ENCODE measurements around the gene FAM89B.

The FAM89B gene

GRCh38 chr11:65591939-65592857, 19.9 kb downstream of the FAM89B start:
- no peak for DNase-seq

GRCh38 chr11:65592858-65593517, 20.6 kb downstream of the FAM89B start:
- DNase-seq = no peak

- no peak for DNase-seq
These were observed 21.4 kb downstream of the FAM89B start for GRCh38 chr11:65593518-65594414.

- DNase-seq = no peak
These were observed 22.8 kb downstream of the FAM89B start for GRCh38 chr11:65595131-65595530.

GRCh38 chr11:65595543-65596281, 23.4 kb downstream of the FAM89B start, which contains the start of gene KCNK7:
TSS of gene KCNK7 (minus strand) at chr11:65595800. CDS start at chr11:65595772, 28 bp downstream.
- no peak for DNase-seq

GRCh38 chr11:65596520-65596919, 24.2 kb downstream of the FAM89B start:
- DNase-seq = no peak

- no peak for DNase-seq
These were observed 25.9 kb downstream of the FAM89B start for GRCh38 chr11:65598258-65598699.

GRCh38 chr11:65599216-65599954, 27.0 kb downstream of the FAM89B start:
- no peak for DNase-seq

GRCh38 chr11:65599955-65600246, 27.6 kb downstream of the FAM89B start:
- no peak for DNase-seq

- DNase-seq = no peak
These were observed 31.9 kb downstream of the FAM89B start for GRCh38 chr11:65604258-65604657.

GRCh38 chr11:65606876-65607613, 34.7 kb downstream of the FAM89B start:
- no peak for DNase-seq

- no peak for DNase-seq
These were observed 35.5 kb downstream of the FAM89B start for GRCh38 chr11:65607614-65608426.

- no peak for DNase-seq
These were observed 36.9 kb downstream of the FAM89B start for GRCh38 chr11:65609229-65609628.

GRCh38 chr11:65609665-65610064, 37.3 kb downstream of the FAM89B start:
- DNase-seq = no peak

- no peak for DNase-seq
These were observed 38.1 kb downstream of the FAM89B start for GRCh38 chr11:65610404-65610803.

GRCh38 chr11:65611028-65611757, 38.9 kb downstream of the FAM89B start:
- no peak for DNase-seq

- DNase-seq = no peak
These were observed 39.6 kb downstream of the FAM89B start for GRCh38 chr11:65611758-65612603.

- no peak for DNase-seq
These were observed 40.4 kb downstream of the FAM89B start for GRCh38 chr11:65612691-65613090.
